HL-60 (cell line): ENCODE results near the gene CCDC90B.
"Not testable (repeated sequence)": the region's sequence is repeated elsewhere in the genome, so short reads cannot be mapped to it uniquely, and the experiment has no call there.

Experiments used
- CTCF ChIP-seq: IDR thresholded peaks from one replicate; pipeline ENCODE4 v1.5.1; 2011; ENCODE audit warnings: low read length, control low read depth, inconsistent platforms; ENCODE audit not compliant: insufficient read depth
- POLR2AphosphoS5 ChIP-seq: IDR thresholded peaks from 2 replicates; pipeline ENCODE4 v1.6.1; 2012; ENCODE audit warnings: low read depth
- REST ChIP-seq: IDR thresholded peaks from 2 replicates; pipeline ENCODE4 v1.6.1; 2012; ENCODE audit warnings: low read depth; ENCODE audit not compliant: insufficient replicate concordance
- SPI1 ChIP-seq: IDR thresholded peaks from 2 replicates; pipeline ENCODE4 v1.6.1; 2012; ENCODE audit warnings: low read depth, mild to moderate bottlenecking, borderline replicate concordance

GRCh38 chr11:83271734-83272133, 14.4 kb downstream of the CCDC90B start:
- not testable (repeated sequence) for TF ChIP-seq CTCF, POLR2AphosphoS5, REST, SPI1
